OCI-LY3 (cell line): ENCODE data around the gene ABCB9.
"Not testable (repeated sequence)": the region's sequence is repeated elsewhere in the genome, so short reads cannot be mapped to it uniquely, and the experiment has no call there.

Source experiments
- H2AFZ ChIP-seq: fragments of 200-600, 300-600 bp; shearing (Covaris generic); 2 replicates; pipeline ENCODE4 v1.6.0; 2014; ENCODE audit warnings: antibody characterized with exemption, low read depth, low read length
- H3K27ac ChIP-seq: fragments of 200-600, 300-600 bp; sonication (generic); 2 replicates; pipeline ENCODE4 v1.5.1; 2014; ENCODE audit warnings: mild to moderate bottlenecking, low read length, moderate library complexity, mixed read lengths
- H3K27me3 ChIP-seq: fragments of 200-600, 300-600 bp; sonication (generic); 2 replicates; pipeline ENCODE4 v1.6.1; 2014; ENCODE audit warnings: low read depth, low read length, mixed read lengths
- H3K36me3 ChIP-seq: fragments of 200-600, 300-600 bp; sonication (generic); replicated peaks from 2 replicates; pipeline ENCODE3; 2014; ENCODE audit warnings: low read depth, low read length, mixed read lengths
- H3K4me1 ChIP-seq: fragments of 300-600, 200-600 bp; sonication (generic); 2 replicates; pipeline ENCODE4 v1.6.1; 2014; ENCODE audit warnings: low read length, mixed read lengths
- H3K4me2 ChIP-seq: fragments of 200-600, 300-600 bp; sonication (generic); 2 replicates; pipeline ENCODE4 v1.6.1; 2014; ENCODE audit warnings: low read length, mixed read lengths
- H3K4me3 ChIP-seq: fragments of 300-600, 200-600 bp; sonication (generic); 2 replicates; pipeline ENCODE4 v1.5.1; 2014; ENCODE audit warnings: antibody characterized with exemption, mild to moderate bottlenecking, low read length, moderate library complexity
- H3K79me2 ChIP-seq: fragments of 300-600, 200-600 bp; shearing (Covaris generic); 2 replicates; pipeline ENCODE4 v1.6.1; 2014; ENCODE audit warnings: mild to moderate bottlenecking, low read length, mixed read lengths
- H3K9ac ChIP-seq: fragments of 300-600, 200-600 bp; shearing (Covaris generic); 2 replicates; pipeline ENCODE4 v1.6.0; 2014; ENCODE audit warnings: mild to moderate bottlenecking, low read length, moderate library complexity
- H3K9me3 ChIP-seq: fragments of 200-600, 300-600 bp; shearing (Covaris generic); 2 replicates; pipeline ENCODE4 v1.6.1; 2014; ENCODE audit warnings: low read length, mixed read lengths; ENCODE audit not compliant: insufficient read depth
- H4K20me1 ChIP-seq: fragments of 200-600, 300-600 bp; sonication (generic); 2 replicates; pipeline ENCODE4 v1.6.1; 2016; ENCODE audit warnings: low read length, mixed read lengths; ENCODE audit not compliant: insufficient read depth
- EZH2phosphoT487 ChIP-seq: fragments of 200-600 bp; shearing (Covaris generic); IDR thresholded peaks from 2 replicates; pipeline ENCODE4 v1.6.1; 2018; ENCODE audit warnings: antibody characterized with exemption, mixed run types, low read depth
- TF ChIP-seq, protein P1 (sequence below): fragments of 200-600, 300-600 bp; sonication (generic); IDR thresholded peaks from 2 replicates; pipeline ENCODE4 v1.5.1; 2014; ENCODE audit warnings: antibody characterized with exemption, low read length, low read depth

Gene ABCB9

DNA sequence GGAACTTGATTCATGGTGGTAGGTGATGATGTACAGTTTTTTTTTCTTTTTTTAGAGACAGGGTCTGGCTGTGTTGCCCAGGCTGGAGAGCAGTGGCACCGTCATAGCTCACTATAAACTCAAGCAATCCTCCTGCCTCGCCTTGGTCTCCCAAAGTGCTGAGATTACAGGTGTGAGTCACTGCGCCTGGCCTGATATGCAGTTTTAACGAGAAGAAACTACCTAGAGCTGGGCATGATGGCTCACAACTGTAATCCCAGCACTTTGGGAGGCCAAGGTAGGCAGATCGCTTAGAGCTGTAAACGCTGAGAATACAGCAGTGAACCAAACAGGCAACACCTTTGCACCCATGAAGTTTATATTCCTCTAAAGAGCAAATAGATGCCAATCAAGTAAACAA, 57.3 kb downstream of the ABCB9 start:
- TF ChIP-seq, protein P1, sequence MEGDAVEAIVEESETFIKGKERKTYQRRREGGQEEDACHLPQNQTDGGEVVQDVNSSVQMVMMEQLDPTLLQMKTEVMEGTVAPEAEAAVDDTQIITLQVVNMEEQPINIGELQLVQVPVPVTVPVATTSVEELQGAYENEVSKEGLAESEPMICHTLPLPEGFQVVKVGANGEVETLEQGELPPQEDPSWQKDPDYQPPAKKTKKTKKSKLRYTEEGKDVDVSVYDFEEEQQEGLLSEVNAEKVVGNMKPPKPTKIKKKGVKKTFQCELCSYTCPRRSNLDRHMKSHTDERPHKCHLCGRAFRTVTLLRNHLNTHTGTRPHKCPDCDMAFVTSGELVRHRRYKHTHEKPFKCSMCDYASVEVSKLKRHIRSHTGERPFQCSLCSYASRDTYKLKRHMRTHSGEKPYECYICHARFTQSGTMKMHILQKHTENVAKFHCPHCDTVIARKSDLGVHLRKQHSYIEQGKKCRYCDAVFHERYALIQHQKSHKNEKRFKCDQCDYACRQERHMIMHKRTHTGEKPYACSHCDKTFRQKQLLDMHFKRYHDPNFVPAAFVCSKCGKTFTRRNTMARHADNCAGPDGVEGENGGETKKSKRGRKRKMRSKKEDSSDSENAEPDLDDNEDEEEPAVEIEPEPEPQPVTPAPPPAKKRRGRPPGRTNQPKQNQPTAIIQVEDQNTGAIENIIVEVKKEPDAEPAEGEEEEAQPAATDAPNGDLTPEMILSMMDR = no peak
- TF ChIP-seq EZH2phosphoT487 = no peak
- Histone ChIP-seq H4K20me1 (no peaks in the 10 kb centered on the region), H3K9me3 (no peaks in the 10 kb centered on the region), H3K4me3 (no peak overlapping the region), H3K36me3 (no peaks in the 10 kb centered on the region), H3K4me1 (no peaks in the 10 kb centered on the region), H3K4me2 (no peak overlapping the region), H3K9ac (no peak overlapping the region), H3K27ac (no peak overlapping the region), H3K79me2 (no peaks in the 10 kb centered on the region), H3K27me3 (peaks cover 8% of the 10 kb centered on the region; the same call in 1 of the 2 replicates), H2AFZ (no peak overlapping the region)

DNA sequence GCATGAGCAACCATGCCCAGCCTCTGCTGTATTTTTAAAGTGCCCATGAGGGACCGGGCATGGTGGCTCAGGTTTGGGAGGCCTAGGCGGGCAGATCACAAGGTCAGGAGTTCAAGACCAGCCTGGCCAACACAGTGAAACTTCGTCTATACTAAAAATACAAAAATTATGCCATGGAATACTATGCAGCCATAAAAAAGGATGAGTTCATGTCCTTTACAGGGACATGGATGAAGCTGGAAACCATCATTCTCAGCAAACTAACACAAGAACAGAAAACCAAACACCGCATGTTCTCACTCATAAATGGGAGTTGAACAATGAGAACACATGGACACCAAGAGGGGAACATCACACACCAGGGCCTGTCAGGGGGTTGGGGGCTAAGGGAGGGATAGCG, 61.0 kb downstream of the ABCB9 start:
- not testable (repeated sequence) for H3K4me1 ChIP-seq, H3K4me3 ChIP-seq, H3K27ac ChIP-seq, H3K79me2 ChIP-seq, H3K4me2 ChIP-seq, H2AFZ ChIP-seq, H3K9me3 ChIP-seq, H3K9ac ChIP-seq, H4K20me1 ChIP-seq, H3K36me3 ChIP-seq
- peaks cover 22% of the 10 kb centered on the region for H3K27me3 ChIP-seq

DNA sequence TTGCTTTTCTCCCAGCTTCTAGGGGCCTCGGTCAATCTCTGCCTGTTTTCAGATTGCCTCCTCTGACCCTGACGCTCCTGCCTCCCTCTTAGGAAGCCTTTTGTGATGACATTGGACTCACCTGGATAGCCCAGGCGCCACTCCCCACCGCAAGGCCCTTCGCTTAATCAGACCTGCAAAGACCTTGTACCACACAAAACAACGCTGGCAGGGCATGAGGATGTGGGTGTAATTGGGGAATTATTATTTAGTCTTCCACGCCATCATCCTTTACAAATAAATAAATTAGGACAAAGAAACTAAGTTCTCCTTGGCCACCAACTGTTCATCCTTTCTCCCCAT, 62.6 kb downstream of the ABCB9 start:
- Histone ChIP-seq H3K9me3 (no peaks in the 10 kb centered on the region), H3K79me2 (no peaks in the 10 kb centered on the region), H3K4me1 (peaks cover 7% of the 10 kb centered on the region), H2AFZ (no peak overlapping the region), H3K4me2 (no peak overlapping the region), H3K4me3 (no peak overlapping the region), H3K9ac (no peak overlapping the region), H4K20me1 (no peaks in the 10 kb centered on the region), H3K27ac (no peak overlapping the region), H3K27me3 (peaks cover 28% of the 10 kb centered on the region), H3K36me3 (no peaks in the 10 kb centered on the region)
- TF ChIP-seq, protein P1 = no peak
- no peak for TF ChIP-seq EZH2phosphoT487

DNA sequence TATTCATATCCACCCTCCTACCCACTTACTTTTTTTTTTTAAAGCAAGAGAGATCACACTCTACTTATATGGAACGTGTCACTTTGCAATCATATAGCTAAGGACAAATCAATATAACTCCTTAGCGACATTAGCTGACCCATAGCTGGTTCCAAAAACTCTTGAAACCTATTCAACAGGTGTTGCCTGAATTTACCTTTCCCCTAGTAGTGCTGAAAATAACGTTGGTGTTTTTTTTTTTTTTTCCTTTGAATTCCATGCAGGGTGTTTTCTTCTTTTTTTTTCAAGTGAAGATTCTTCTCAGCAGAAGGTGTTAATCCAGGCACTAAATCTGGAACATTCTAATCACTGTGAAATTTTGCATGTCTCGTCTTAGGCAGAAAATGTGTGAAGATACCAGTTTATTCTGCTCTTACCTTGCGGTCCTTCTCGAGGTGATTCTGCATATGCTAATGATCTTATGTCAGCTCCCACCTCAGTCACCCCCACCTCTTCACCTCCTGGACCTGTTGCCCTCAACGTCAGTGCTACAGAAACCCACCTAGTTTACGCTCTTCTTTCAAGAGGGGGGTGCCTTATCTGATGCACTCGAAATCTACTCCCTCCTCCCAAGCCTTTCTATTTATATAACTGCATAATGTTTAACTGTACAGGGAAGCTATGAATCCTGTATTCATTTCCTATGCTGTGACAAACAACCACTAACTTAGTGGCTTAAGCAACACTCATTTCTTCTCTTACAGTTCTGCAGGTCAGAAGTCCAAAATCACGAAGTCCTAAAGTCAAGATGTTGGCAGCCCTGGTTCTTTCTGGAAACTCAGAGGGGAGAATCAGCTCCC, 63.2 kb downstream of the ABCB9 start:
- Histone ChIP-seq H3K27ac (no peak overlapping the region), H3K4me2 (no peak overlapping the region)
- TF ChIP-seq, protein P1 = no peak
- no peak for TF ChIP-seq EZH2phosphoT487

More for the DNA sequence above, 63.2 kb downstream of the ABCB9 start:
- no peaks in the 10 kb centered on the region for H3K36me3 ChIP-seq
- H4K20me1 ChIP-seq = no peaks in the 10 kb centered on the region
- no peak overlapping the region for H3K4me3 ChIP-seq
- no peaks in the 10 kb centered on the region for H3K79me2 ChIP-seq
- H3K9ac ChIP-seq = no peak overlapping the region
- H3K27me3 ChIP-seq = peaks cover 34% of the 10 kb centered on the region
- no peak overlapping the region for H2AFZ ChIP-seq
- peaks cover 12% of the 10 kb centered on the region for H3K4me1 ChIP-seq
- H3K9me3 ChIP-seq = no peaks in the 10 kb centered on the region
